Naive B cell (primary cell): ENCODE results near the gene PRDM15. TPM values are rescaled to one million over a fixed set of nuclear protein-coding genes. Genes with fewer than 3 reads are reported as not detected.

Experiments used
- ATAC-seq, 2 donors: fragments of 150-1000 bp; cut with Tn5 transposase; 2 replicates each; pipeline ENCODE4 v1.10.0; 2021; ENCODE audit warnings: low read depth in 2 of 2, mild to moderate bottlenecking in 2 of 2, moderate library complexity in 2 of 2
- DNase-seq: peaks from one replicate; pipeline ENCODE4 v3.0.0; 2022
- H3K27ac Mint-ChIP-seq, 6 donors: one replicate each; pipeline ENCODE4 v1.8.0; 2020 to 2022; ENCODE audit warnings: mild to moderate bottlenecking in 6 of 6, mixed read lengths in 6 of 6, moderate library complexity in 5 of 6, inconsistent platforms in 2 of 6
- H3K27me3 Mint-ChIP-seq, 3 donors: one replicate each; pipeline ENCODE4 v1.8.0; 2021 to 2022; ENCODE audit warnings: mixed read lengths in 3 of 3, mild to moderate bottlenecking in 1 of 3
- H3K36me3 Mint-ChIP-seq, 2 donors: one replicate each; pipeline ENCODE4 v1.8.0; 2020 to 2022; ENCODE audit warnings: mixed read lengths in 2 of 2, inconsistent platforms in 1 of 2, mild to moderate bottlenecking in 1 of 2
- H3K4me1 Mint-ChIP-seq, 3 donors: one replicate each; pipeline ENCODE4 v1.8.0; 2020 to 2022; ENCODE audit warnings: mixed read lengths in 3 of 3, inconsistent platforms in 1 of 3, mild to moderate bottlenecking in 1 of 3, moderate library complexity in 1 of 3
- H3K4me3 Mint-ChIP-seq, 8 donors: one replicate each; pipeline ENCODE4 v1.8.0; 2020 to 2022; ENCODE audit warnings: mild to moderate bottlenecking in 8 of 8, mixed read lengths in 8 of 8, moderate library complexity in 8 of 8, inconsistent platforms in 2 of 8
- H3K9me3 Mint-ChIP-seq, 7 donors: one replicate each; pipeline ENCODE4 v1.8.0; 2020 to 2022; ENCODE audit warnings: mixed read lengths in 7 of 7, mild to moderate bottlenecking in 5 of 7, inconsistent platforms in 2 of 7, moderate library complexity in 1 of 7
- polyA plus RNA-seq, 6 donors: library from polyadenylated mRNA; unstranded; fragments of 300-500 nt; fragmentation: Illumina TruSeq; gene quantifications; one replicate each; pipeline ENCODE4 v1.2.3, GENCODE V29; 2021; ENCODE audit warnings: low read depth in 6 of 6

Gene PRDM15
- polyA plus RNA-seq, 6 donors from 2014 or later = 0.91 to 3.7 (median 1.4) TPM; not detected in 1

GRCh38 chr21:41848958-41849580 lies 30.1 kb downstream of the PRDM15 start:
- Mint-ChIP-seq H3K9me3 (no peaks in the 10 kb centered on the region), H3K27me3 (no peaks in the 10 kb centered on the region), H3K4me3 (no peak overlapping the region), H3K4me1 (peaks cover 3 to 5% (median 3%) of the 10 kb centered on the region in 3 donors), H3K36me3 (peaks cover 6 to 8% of the 10 kb centered on the region in 2 donors), H3K27ac (no peak overlapping the region)
- DNase-seq (no peak), ATAC-seq (no peak)

GRCh38 chr21:41848533-41848932 lies 30.6 kb downstream of the PRDM15 start:
- H3K27ac Mint-ChIP-seq = no peak overlapping the region
- peaks cover 6 to 9% of the 10 kb centered on the region in 2 donors for H3K36me3 Mint-ChIP-seq
- H3K4me3 Mint-ChIP-seq = no peak overlapping the region

GRCh38 chr21:41847066-41847804 lies 31.9 kb downstream of the PRDM15 start:
- no peaks in the 10 kb centered on the region for H3K27me3 Mint-ChIP-seq
- H3K4me1 Mint-ChIP-seq = peaks cover 3 to 9% (median 5%) of the 10 kb centered on the region in 3 donors
- DNase-seq (no peak), ATAC-seq (no peak)
- no peak overlapping the region for H3K27ac Mint-ChIP-seq
- H3K4me3 Mint-ChIP-seq = no peak overlapping the region
- H3K36me3 Mint-ChIP-seq = peaks cover 7 to 15% of the 10 kb centered on the region in 2 donors
- H3K9me3 Mint-ChIP-seq = no peaks in the 10 kb centered on the region

More at GRCh38 chr21:41848533-41848932, 30.6 kb downstream of the PRDM15 start:
- Mint-ChIP-seq H3K9me3 (no peaks in the 10 kb centered on the region), H3K4me1 (peaks cover 3 to 9% (median 5%) of the 10 kb centered on the region in 3 donors), H3K27me3 (no peaks in the 10 kb centered on the region)
- DNase-seq (no peak), ATAC-seq (no peak)

GRCh38 chr21:41846536-41846935 lies 32.6 kb downstream of the PRDM15 start:
- Mint-ChIP-seq H3K36me3 (peaks cover 14 to 16% of the 10 kb centered on the region in 2 donors), H3K4me1 (peaks cover 3 to 9% (median 5%) of the 10 kb centered on the region in 3 donors), H3K9me3 (peaks cover 0 to 2% (median 0%) of the 10 kb centered on the region in 7 donors), H3K27me3 (no peaks in the 10 kb centered on the region), H3K4me3 (no peak overlapping the region), H3K27ac (no peak overlapping the region)
- DNase-seq = no peak
- ATAC-seq = no peak

- no peak overlapping the region for H3K4me3 Mint-ChIP-seq
- H3K27me3 Mint-ChIP-seq = no peaks in the 10 kb centered on the region
- peaks cover 3 to 9% (median 5%) of the 10 kb centered on the region in 3 donors for H3K4me1 Mint-ChIP-seq
- no peak for ATAC-seq
- H3K36me3 Mint-ChIP-seq = peaks cover 17 to 20% of the 10 kb centered on the region in 2 donors
- no peak for DNase-seq
- peaks cover 0 to 8% (median 5%) of the 10 kb centered on the region in 7 donors for H3K9me3 Mint-ChIP-seq
- H3K27ac Mint-ChIP-seq = no peak overlapping the region
Observed at GRCh38 chr21:41846033-41846317, 33.2 kb downstream of the PRDM15 start.

- Mint-ChIP-seq H3K27ac (peak overlapping the region in 1 of 6 donors; percentile 32), H3K36me3 (peaks cover 19 to 25% of the 10 kb centered on the region in 2 donors), H3K27me3 (no peaks in the 10 kb centered on the region), H3K4me3 (no peak overlapping the region), H3K4me1 (peaks cover 0 to 9% (median 5%) of the 10 kb centered on the region in 3 donors), H3K9me3 (peaks cover 1 to 13% (median 9%) of the 10 kb centered on the region in 7 donors)
- ATAC-seq (no peak), DNase-seq (no peak)
Observed at GRCh38 chr21:41845310-41846032, 33.7 kb downstream of the PRDM15 start.

- Mint-ChIP-seq H3K4me3 (peak overlapping the region in 1 of 8 donors; percentile 59), H3K36me3 (peaks cover 24 to 28% of the 10 kb centered on the region in 2 donors), H3K9me3 (peaks cover 3 to 17% (median 10%) of the 10 kb centered on the region in 7 donors), H3K27me3 (no peaks in the 10 kb centered on the region), H3K4me1 (peaks cover 0 to 9% (median 5%) of the 10 kb centered on the region in 3 donors), H3K27ac (peak overlapping the region in 2 of 6 donors; percentile 58 to 79)
- DNase-seq = no peak
- ATAC-seq = no peak
Observed at GRCh38 chr21:41843584-41843983, 35.6 kb downstream of the PRDM15 start.

GRCh38 chr21:41840880-41841279 lies 38.3 kb downstream of the PRDM15 start:
- H3K9me3 Mint-ChIP-seq = peaks cover 3 to 17% (median 10%) of the 10 kb centered on the region in 7 donors
- no peak for ATAC-seq
- peaks cover 2 to 11% (median 5%) of the 10 kb centered on the region in 3 donors for H3K4me1 Mint-ChIP-seq
- peak overlapping the region in 1 of 6 donors; percentile 39 for H3K27ac Mint-ChIP-seq
- H3K27me3 Mint-ChIP-seq = no peaks in the 10 kb centered on the region
- no peak overlapping the region for H3K4me3 Mint-ChIP-seq
- H3K36me3 Mint-ChIP-seq = peaks cover 37 to 42% of the 10 kb centered on the region in 2 donors
- no peak for DNase-seq

- Mint-ChIP-seq H3K4me3 (no peak overlapping the region), H3K4me1 (peaks cover 3 to 9% (median 5%) of the 10 kb centered on the region in 3 donors), H3K27me3 (no peaks in the 10 kb centered on the region), H3K27ac (no peak overlapping the region), H3K9me3 (peaks cover 3 to 17% (median 10%) of the 10 kb centered on the region in 7 donors), H3K36me3 (peaks cover 41 to 42% of the 10 kb centered on the region in 2 donors)
- ATAC-seq (no peak), DNase-seq (no peak)
Observed at GRCh38 chr21:41839387-41840000, 39.6 kb downstream of the PRDM15 start.

- Mint-ChIP-seq H3K27ac (peak overlapping the region in 1 of 6 donors; percentile 15), H3K4me3 (no peak overlapping the region), H3K4me1 (peaks cover 0 to 10% (median 3%) of the 10 kb centered on the region in 3 donors), H3K9me3 (peaks cover 3 to 17% (median 10%) of the 10 kb centered on the region in 7 donors), H3K36me3 (peaks cover 34 to 44% of the 10 kb centered on the region in 2 donors), H3K27me3 (no peaks in the 10 kb centered on the region)
- DNase-seq = no peak
- ATAC-seq = no peak
Observed at GRCh38 chr21:41837756-41838297, 41.3 kb downstream of the PRDM15 start.

GRCh38 chr21:41836166-41837015 lies 42.8 kb downstream of the PRDM15 start:
- Mint-ChIP-seq H3K4me3 (peak overlapping the region in 1 of 8 donors; percentile 60), H3K4me1 (peaks cover 0 to 10% (median 3%) of the 10 kb centered on the region in 3 donors), H3K36me3 (peaks cover 31 to 34% of the 10 kb centered on the region in 2 donors), H3K27me3 (no peaks in the 10 kb centered on the region), H3K27ac (peak overlapping the region in 3 of 6 donors; percentile 41 to 71 (median 69)), H3K9me3 (peaks cover 3 to 13% (median 10%) of the 10 kb centered on the region in 7 donors)
- DNase-seq = no peak
- ATAC-seq = no peak

- Mint-ChIP-seq H3K27me3 (no peaks in the 10 kb centered on the region), H3K4me1 (peaks cover 0 to 10% (median 3%) of the 10 kb centered on the region in 3 donors), H3K4me3 (peak overlapping the region in 1 of 8 donors; percentile 60), H3K9me3 (peaks cover 1 to 6% (median 4%) of the 10 kb centered on the region in 7 donors), H3K36me3 (peaks cover 24 to 27% of the 10 kb centered on the region in 2 donors), H3K27ac (peak overlapping the region in 2 of 6 donors; percentile 71 to 82)
- ATAC-seq (no peak), DNase-seq (no peak)
Observed at GRCh38 chr21:41835711-41836154, 43.4 kb downstream of the PRDM15 start.
